Fibroblast of lung (primary cell): ENCODE data around the gene FOS. TPM values are rescaled to one million over a fixed set of nuclear protein-coding genes. Genes with fewer than 3 reads are reported as not detected.

Experiments
- DNase-seq, 2 donors: peaks; one replicate each; pipeline versions ENCODE4 v3.0.0 to v3.0.0-alpha.2; 2010; ENCODE audit warnings: low read depth in 2 of 2
- H2AFZ ChIP-seq: 2 replicates; pipeline ENCODE4 v1.5.1; 2012; ENCODE audit warnings: low read length, control low read depth, inconsistent platforms
- H3K27ac ChIP-seq: 2 replicates; pipeline ENCODE4 v1.5.1; 2011; ENCODE audit warnings: low read length, control low read depth; ENCODE audit not compliant: insufficient read depth
- H3K27me3 ChIP-seq: 2 replicates; pipeline ENCODE4 v1.5.1; 2011; ENCODE audit warnings: mild to moderate bottlenecking, low read length; ENCODE audit not compliant: control insufficient read depth, insufficient read depth
- H3K36me3 ChIP-seq: 2 replicates; pipeline ENCODE4 v1.5.1; 2011; ENCODE audit warnings: low read length; ENCODE audit not compliant: control insufficient read depth, insufficient read depth
- H3K4me1 ChIP-seq: 2 replicates; pipeline ENCODE4 v1.5.1; 2011; ENCODE audit warnings: low read length; ENCODE audit not compliant: control insufficient read depth, insufficient read depth; ENCODE audit errors: extremely low read depth
- H3K4me2 ChIP-seq: 2 replicates; pipeline ENCODE4 v1.5.1; 2011; ENCODE audit warnings: low read length, control low read depth; ENCODE audit not compliant: insufficient read depth; ENCODE audit errors: extremely low read depth
- H3K4me3 ChIP-seq, 4 experiments: fragments of 200-600 bp in 1 of 4; sonication (generic) in 1 of 4; replicated peaks in 1 of 4; 2 replicates each; pipeline ENCODE4 v1.5.1; 2011 to 2016; ENCODE audit warnings: low read length in 4 of 4, low read depth in 3 of 4, mild to moderate bottlenecking in 3 of 4, control low read depth in 2 of 4, inconsistent platforms in 1 of 4, mixed read lengths in 1 of 4; ENCODE audit not compliant: insufficient read depth in 1 of 4; ENCODE audit errors: control extremely low read depth in 1 of 4
- H3K79me2 ChIP-seq: 2 replicates; pipeline ENCODE4 v1.5.1; 2012; ENCODE audit warnings: mild to moderate bottlenecking, low read length, inconsistent platforms; ENCODE audit not compliant: control insufficient read depth, insufficient read depth
- H3K9ac ChIP-seq: 2 replicates; pipeline ENCODE4 v1.5.1; 2011; ENCODE audit warnings: mild to moderate bottlenecking, low read length, control low read depth; ENCODE audit not compliant: insufficient read depth
- H3K9me3 ChIP-seq: 2 replicates; pipeline ENCODE4 v1.5.1; 2012; ENCODE audit warnings: low read depth, low read length; ENCODE audit not compliant: control insufficient read depth, insufficient read depth
- H4K20me1 ChIP-seq: 2 replicates; pipeline ENCODE4 v1.5.1; 2011; ENCODE audit warnings: low read length; ENCODE audit not compliant: control insufficient read depth, insufficient read depth; ENCODE audit errors: extremely low read depth
- EZH2 ChIP-seq: IDR thresholded peaks from 2 replicates; pipeline ENCODE4 v1.5.1; 2012; ENCODE audit warnings: low read length, control low read depth, mild to moderate bottlenecking; ENCODE audit errors: missing control alignments
- polyA plus RNA-seq, 2 donors: library from polyadenylated mRNA; depleted of rRNA in 1 of 2; stranded (reverse) in 1 of 2; unstranded in 1 of 2; fragments of >200 nt; gene quantifications; 2 replicates each; pipeline ENCODE4 v1.2.1, GENCODE V29; 2011 to 2012; ENCODE audit warnings: missing spikeins in 1 of 2
- total RNA-seq: library from RNA; depleted of rRNA; stranded (reverse); fragments of >200 nt; gene quantifications from 2 replicates; pipeline ENCODE4 v1.2.1, GENCODE V29; 2014
- TF ChIP-seq, protein P1 (sequence below), 2 donors: IDR thresholded peaks in 1 of 2; conservative IDR thresholded peaks in 1 of 2; 1 replicate in 1 of 2; 2 replicates in 1 of 2; pipeline ENCODE4 v1.5.1; 2011 to 2012; ENCODE audit warnings: low read length in 2 of 2, control low read depth in 1 of 2, inconsistent platforms in 1 of 2, low read depth in 1 of 2, mild to moderate bottlenecking in 1 of 2

FOS gene
- total and polyA plus RNA-seq, 2 donors (not counting 1 experiment from before 2014, with no cell fraction given): 24.6 to 178 TPM

GRCh38 chr14:75247286-75247922 is 31.2 kb upstream of the FOS start:
- H3K4me1 ChIP-seq: no peaks in the 10 kb centered on the region
- no peak overlapping the region for H3K27ac ChIP-seq
- H4K20me1 ChIP-seq: no peaks in the 10 kb centered on the region
- H3K9ac ChIP-seq: no peak overlapping the region
- H3K4me2 ChIP-seq: no peak overlapping the region
- TF ChIP-seq EZH2: no peak
- TF ChIP-seq, protein P1, sequence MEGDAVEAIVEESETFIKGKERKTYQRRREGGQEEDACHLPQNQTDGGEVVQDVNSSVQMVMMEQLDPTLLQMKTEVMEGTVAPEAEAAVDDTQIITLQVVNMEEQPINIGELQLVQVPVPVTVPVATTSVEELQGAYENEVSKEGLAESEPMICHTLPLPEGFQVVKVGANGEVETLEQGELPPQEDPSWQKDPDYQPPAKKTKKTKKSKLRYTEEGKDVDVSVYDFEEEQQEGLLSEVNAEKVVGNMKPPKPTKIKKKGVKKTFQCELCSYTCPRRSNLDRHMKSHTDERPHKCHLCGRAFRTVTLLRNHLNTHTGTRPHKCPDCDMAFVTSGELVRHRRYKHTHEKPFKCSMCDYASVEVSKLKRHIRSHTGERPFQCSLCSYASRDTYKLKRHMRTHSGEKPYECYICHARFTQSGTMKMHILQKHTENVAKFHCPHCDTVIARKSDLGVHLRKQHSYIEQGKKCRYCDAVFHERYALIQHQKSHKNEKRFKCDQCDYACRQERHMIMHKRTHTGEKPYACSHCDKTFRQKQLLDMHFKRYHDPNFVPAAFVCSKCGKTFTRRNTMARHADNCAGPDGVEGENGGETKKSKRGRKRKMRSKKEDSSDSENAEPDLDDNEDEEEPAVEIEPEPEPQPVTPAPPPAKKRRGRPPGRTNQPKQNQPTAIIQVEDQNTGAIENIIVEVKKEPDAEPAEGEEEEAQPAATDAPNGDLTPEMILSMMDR (conservative IDR thresholded peaks at IDR 0.05 in 1 of 2, IDR thresholded peaks at IDR 0.05 in 1 of 2; ENCODE audit: low read depth in 1 of 2, low read length in 2 of 2): no peak
- H3K36me3 ChIP-seq: no peaks in the 10 kb centered on the region
- DNase-seq: no peak
- H3K4me3 ChIP-seq: no peak overlapping the region
- H3K9me3 ChIP-seq: no peaks in the 10 kb centered on the region
- peaks cover 6% of the 10 kb centered on the region for H3K27me3 ChIP-seq
- no peaks in the 10 kb centered on the region for H3K79me2 ChIP-seq
- no peak overlapping the region for H2AFZ ChIP-seq

- Histone ChIP-seq H3K4me3 (no peak overlapping the region), H3K27ac (no peak overlapping the region), H3K9me3 (no peaks in the 10 kb centered on the region), H3K36me3 (no peaks in the 10 kb centered on the region), H4K20me1 (no peaks in the 10 kb centered on the region), H3K4me1 (no peaks in the 10 kb centered on the region), H3K9ac (no peak overlapping the region), H3K4me2 (no peak overlapping the region), H3K27me3 (peaks cover 6% of the 10 kb centered on the region), H3K79me2 (no peaks in the 10 kb centered on the region), H2AFZ (no peak overlapping the region)
- TF ChIP-seq EZH2: no peak
- TF ChIP-seq, protein P1 (conservative IDR thresholded peaks at IDR 0.05 in 1 of 2, IDR thresholded peaks at IDR 0.05 in 1 of 2; ENCODE audit: low read depth in 1 of 2, low read length in 2 of 2): no peak
- no peak for DNase-seq
Measured at GRCh38 chr14:75247939-75248338, 30.7 kb upstream of the FOS start.

DNA sequence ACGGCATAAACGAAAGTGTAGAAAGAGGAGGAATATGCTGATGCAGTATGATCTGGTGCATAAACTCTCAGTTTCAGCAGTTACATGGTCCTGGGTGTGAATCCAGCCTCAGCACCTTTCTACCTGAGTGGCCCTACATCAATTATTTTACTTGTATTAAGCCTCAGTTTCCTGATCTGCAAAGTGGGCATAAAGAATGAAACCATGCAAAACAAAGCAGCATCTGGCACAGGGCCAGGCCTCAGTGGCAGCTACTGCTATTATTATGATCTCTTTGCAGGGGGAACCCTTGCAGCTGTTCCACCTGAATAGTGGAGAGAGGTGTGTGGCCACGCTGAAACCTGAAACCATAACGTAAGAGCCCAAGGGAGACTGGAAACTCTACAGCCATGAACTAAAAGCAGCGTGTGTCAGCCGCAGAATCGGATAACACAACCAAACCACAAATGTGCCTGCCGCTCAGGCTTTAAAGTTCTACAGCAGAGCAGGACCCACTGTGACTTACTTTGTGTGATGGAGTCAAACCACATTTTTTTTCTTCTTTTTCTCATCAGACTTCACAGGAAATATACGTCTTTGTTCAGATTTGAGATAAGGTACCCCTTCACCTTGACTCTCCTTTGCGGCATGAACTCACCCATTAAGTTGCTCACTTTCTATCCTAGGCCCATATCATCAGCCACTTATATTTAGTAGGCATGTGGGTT is 29.2 kb upstream of the FOS start:
- Histone ChIP-seq H3K9ac (no peak overlapping the region), H2AFZ (no peak overlapping the region), H3K9me3 (no peaks in the 10 kb centered on the region), H3K4me1 (no peaks in the 10 kb centered on the region), H3K79me2 (no peaks in the 10 kb centered on the region), H3K4me2 (no peak overlapping the region), H3K36me3 (no peaks in the 10 kb centered on the region), H3K27ac (no peak overlapping the region), H4K20me1 (no peaks in the 10 kb centered on the region), H3K27me3 (peaks cover 6% of the 10 kb centered on the region), H3K4me3 (no peak overlapping the region)
- TF ChIP-seq, protein P1 (conservative IDR thresholded peaks at IDR 0.05 in 1 of 2, IDR thresholded peaks at IDR 0.05 in 1 of 2; ENCODE audit: low read depth in 1 of 2, low read length in 2 of 2): no peak
- TF ChIP-seq EZH2: no peak
- DNase-seq: peak in 1 of 2 donors; percentile 37
